ENCODE measurements around the gene RBM20. TPM values are rescaled to one million over a fixed set of nuclear protein-coding genes. Genes with fewer than 3 reads are reported as not detected.

RBM20 gene
- polyA plus RNA-seq, 3 donors: 2.6 to 5.1 (median 4.7) TPM

GRCh38 chr10:110883924-110884323 lies 239.8 kb downstream of the RBM20 start:
- no peak for DNase-seq (ENCODE audit: low read depth in 3 of 3, low spot score in 2 of 3)

GRCh38 chr10:110885932-110886674 lies 242.0 kb downstream of the RBM20 start:
- no peak for DNase-seq (ENCODE audit: low read depth in 3 of 3, low spot score in 2 of 3)

DNA sequence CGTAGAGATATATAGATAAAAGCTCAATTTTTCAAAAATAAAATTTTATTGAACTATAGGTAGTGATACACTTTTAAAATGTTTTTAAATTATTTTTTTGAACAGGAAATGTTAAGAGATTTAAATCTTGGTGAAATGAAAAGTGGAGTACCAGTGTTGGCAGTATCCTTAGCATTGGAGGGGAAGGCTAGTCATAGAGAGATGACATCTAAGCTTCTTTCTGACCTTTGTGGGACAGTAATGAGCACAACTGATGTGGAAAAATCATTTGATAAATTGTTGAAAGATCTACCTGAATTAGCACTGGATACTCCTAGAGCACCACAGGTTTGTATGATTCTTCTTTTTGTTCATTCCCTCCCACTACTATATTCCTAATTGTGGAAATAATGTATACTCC lies 243.4 kb downstream of the RBM20 start:
- no peak for DNase-seq (ENCODE audit: low read depth in 3 of 3, low spot score in 2 of 3)

Other genes starting within 250 kb of the RBM20 start
- 10 to 100 TPM; 12.8 to 14.4 (median 13.1) TPM for gene DUSP5, start 146.4 kb upstream of the RBM20 start, polyA plus RNA-seq (ENCODE audit: insufficient read length in 3 of 3)
- gene SMC3, start 76.6 kb upstream of the RBM20 start, polyA plus RNA-seq (ENCODE audit: insufficient read length in 3 of 3): 100 to 1,000 TPM in 2 of 3 donors, 10 to 100 TPM in 1; 97.6 to 116 (median 106) TPM
- 100 to 1,000 TPM; 257 to 283 (median 268) TPM for gene PDCD4, start 227.6 kb downstream of the RBM20 start, polyA plus RNA-seq (ENCODE audit: insufficient read length in 3 of 3)